Measurements from ENCODE around the gene SPRR5.

DNA sequence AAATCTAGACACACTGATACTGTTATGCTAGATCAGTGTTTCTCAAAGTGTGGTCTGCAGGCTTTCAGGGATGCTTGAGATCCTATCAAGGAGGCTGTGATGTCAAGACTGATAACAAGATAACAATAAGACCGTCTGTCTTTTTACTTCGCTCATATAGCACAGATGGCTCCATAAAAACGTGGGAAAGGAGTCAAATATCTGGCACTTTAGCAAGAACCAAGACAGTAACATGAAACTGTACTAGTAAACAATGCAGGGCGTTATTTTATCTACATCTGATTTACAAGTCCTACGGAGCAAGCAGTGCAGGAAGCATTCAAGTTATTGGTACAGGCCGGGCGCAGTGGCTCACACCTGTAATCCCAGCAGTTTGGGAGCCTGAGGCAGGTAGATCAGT is 50.9 kb downstream of the SPRR5 start:
- TF ChIP-seq EZH2 (IDR thresholded peaks at IDR 0.05) = no peak
- TF ChIP-seq POLR2AphosphoS5 (IDR thresholded peaks at IDR 0.05; ENCODE audit: borderline replicate concordance, low read depth, low read length) = no peak
- no peak for TF ChIP-seq FOXP2 (optimal IDR thresholded peaks at IDR 0.05; ENCODE audit: control extremely low read depth, extremely low read length, insufficient read depth)

Data from SK-N-MC (cell line).